Measurements from ENCODE around the gene PDGFRB. TPM values are rescaled to one million over a fixed set of nuclear protein-coding genes. Genes with fewer than 3 reads are reported as not detected.

Gene PDGFRB
- total and polyA plus RNA-seq, 9 of the 15 experiments (the other 6 are each of a cell fraction or from before 2014, with no cell fraction given), result 0.01 to 1.5 (median 0.09) TPM; not detected in 3

DNA sequence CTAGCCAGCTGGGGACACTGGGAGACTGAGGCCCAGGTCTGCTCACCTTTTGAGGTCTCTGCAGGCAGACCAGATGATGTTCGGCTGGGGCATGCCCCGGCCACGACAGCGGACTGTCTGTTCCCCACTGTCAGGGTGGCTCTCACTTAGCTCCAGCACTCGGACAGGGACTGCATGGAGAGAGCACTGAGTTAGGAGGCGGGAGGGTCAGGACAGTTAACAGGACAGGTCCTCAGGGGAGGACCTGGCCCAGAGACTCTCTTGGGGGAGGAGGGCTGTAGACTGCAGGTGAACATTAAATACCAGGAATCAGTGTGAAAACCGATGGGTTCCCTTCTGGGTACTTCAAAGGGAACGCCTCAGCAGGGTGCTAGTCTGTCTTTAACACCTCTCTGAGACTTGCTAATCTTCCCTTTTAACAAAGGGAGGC is 25.1 kb downstream of the PDGFRB start:
- in situ Hi-C loops (cut with MboI), result no loop called here
- DNase-seq (ENCODE audit: extremely low read depth in 1 of 4, low spot score in 3 of 4) (no peak), FAIRE-seq (no peak), ATAC-seq (no peak)
- Histone ChIP-seq H3K9ac (ENCODE audit: insufficient read depth in 1 of 2, low read depth in 2 of 2, low read length in 2 of 2) (peak overlapping the region in 1 of 2 experiments; percentile 37; a peak in 1 of 4 replicates), H3K27me3 (ENCODE audit: control insufficient read depth in 2 of 2, insufficient read depth in 2 of 2, low read length in 2 of 2) (peaks cover 10 to 25% of the 10 kb centered on the region in 2 experiments; a peak in 4 of 5 replicates), H3K4me2 (ENCODE audit: insufficient read depth, low read length) (no peak overlapping the region), H3K9me1 (ENCODE audit: control insufficient read depth, insufficient read depth, low read length) (no peaks in the 10 kb centered on the region), H3K79me2 (ENCODE audit: control insufficient read depth, insufficient read depth, low read length) (no peaks in the 10 kb centered on the region), H3K27ac (ENCODE audit: extremely low read depth, low read depth, low read length) (no peak overlapping the region), H4K20me1 (replicated peaks; ENCODE audit: control insufficient read depth, insufficient read depth, low read length) (peaks cover 3% of the 10 kb centered on the region; the same call in 1 of the 2 replicates), H3K9me3 (replicated peaks; ENCODE audit: control insufficient read depth, insufficient read depth, low read depth, low read length) (no peaks in the 10 kb centered on the region), H2AFZ (ENCODE audit: low read depth, low read length) (no peak overlapping the region), H3K36me3 (ENCODE audit: control insufficient read depth, insufficient read depth, low read length) (no peaks in the 10 kb centered on the region), H3K4me1 (replicated peaks in 1 of 2; ENCODE audit: control insufficient read depth in 2 of 2, insufficient read depth in 2 of 2, low read length in 2 of 2) (peaks cover 8 to 11% of the 10 kb centered on the region in 2 experiments; a peak in 4 of 5 replicates), H3K4me3 (no peak overlapping the region)
- no peak for TF ChIP-seq ZSCAN32 (CRISPR knock-in tag; IDR thresholded peaks at IDR 0.05)
- no peak for TF ChIP-seq POLR3A (IDR thresholded peaks at IDR 0.05; ENCODE audit: borderline replicate concordance, extremely low read depth, insufficient read depth, insufficient read length)
- TF ChIP-seq CHD1 (IDR thresholded peaks at IDR 0.05; ENCODE audit: low read length), result no peak
- no peak for TF ChIP-seq E2F5 (CRISPR knock-in tag; IDR thresholded peaks at IDR 0.05)
- TF ChIP-seq MBD1 (CRISPR knock-in tag; IDR thresholded peaks at IDR 0.05), result no peak
- TF ChIP-seq ZBTB43 (CRISPR knock-in tag; IDR thresholded peaks at IDR 0.05), result no peak
- no peak for TF ChIP-seq ZBTB17 (CRISPR knock-in tag; IDR thresholded peaks at IDR 0.05)
- no peak for TF ChIP-seq FOXP1 (CRISPR knock-in tag; IDR thresholded peaks at IDR 0.05)
- TF ChIP-seq CHD4 (IDR thresholded peaks at IDR 0.05; ENCODE audit: insufficient read depth, insufficient replicate concordance, low read depth, low read length, poor library complexity, severe bottlenecking), result no peak
- no peak for TF ChIP-seq MECOM (CRISPR knock-in tag; IDR thresholded peaks at IDR 0.05)
- TF ChIP-seq ZFPM2 (CRISPR knock-in tag; IDR thresholded peaks at IDR 0.05), result no peak
- no peak for TF ChIP-seq FOXA3 (CRISPR knock-in tag; conservative IDR thresholded peaks at IDR 0.05 in 1 of 2, IDR thresholded peaks at IDR 0.05 in 1 of 2)
- no peak for TF ChIP-seq NCOA6 (IDR thresholded peaks at IDR 0.05)
- TF ChIP-seq ZNF77 (CRISPR knock-in tag; IDR thresholded peaks at IDR 0.05), result no peak
- no peak for TF ChIP-seq ZNF780A (CRISPR knock-in tag; IDR thresholded peaks at IDR 0.05)
- no peak for TF ChIP-seq MAFF (IDR thresholded peaks at IDR 0.05; ENCODE audit: low read length)
- no peak for TF ChIP-seq SIRT6 (IDR thresholded peaks at IDR 0.05; ENCODE audit: low read depth, low read length)
- ChIA-PET CTCF (ENCODE audit: low intra/inter-chr PET ratio) (interaction anchor here (0.5 to 2.7 kb wide), 5 partner anchors 28 to 220 kb away, joined by 3 to 36 read pairs (median 4); no protein-coding TSS in a partner anchor), POLR2A (no interaction called here)
- no TSS peak for BruUV-seq (replicated peaks)
- intact Hi-C loops (cut with micrococcal nuclease), result loop anchor here (1.0 to 2.0 kb wide), 2 partner anchors 30 to 88 kb away; no protein-coding TSS in a partner anchor
- WGBS (ENCODE audit: insufficient coverage, low coverage, missing lambda C conversion rate), result 52% methylated on average over 8 of the region's 8 CpGs
